CD4-positive, alpha-beta T cell (primary cell): ENCODE measurements around the gene ALK. TPM values are rescaled to one million over a fixed set of nuclear protein-coding genes. Genes with fewer than 3 reads are reported as not detected.

Experiments used
- ATAC-seq: fragments of 200-7000 bp; cut with Tn5 transposase; one replicate; pipeline ENCODE4 v1.10.0; 2022; ENCODE audit warnings: mild to moderate bottlenecking; ENCODE audit not compliant: poor library complexity
- CTCF ChIA-PET: fragments of 350-600 bp; sonication (Branson Sonifier 250); formaldehyde crosslinking; loops from one replicate; lab custom pipeline; 2021; ENCODE audit warnings: antibody characterized with exemption, inconsistent platforms; lab: Charles Lee
- POLR2A ChIA-PET: fragments of 350-600 bp; sonication (Branson Sonifier 250); formaldehyde crosslinking; loops from one replicate; lab custom pipeline; 2021; ENCODE audit warnings: antibody characterized with exemption, inconsistent platforms; lab: Charles Lee
- DNase-seq, 14 experiments: peaks; one replicate each; pipeline ENCODE4 v3.0.0-alpha.2; 2013 to 2020; ENCODE audit warnings: mixed read lengths in 2 of 14
- H3K27ac ChIP-seq, 2 donors: one replicate each; pipeline versions ENCODE4 v1.5.1 to v1.7.0; 2013; ENCODE audit warnings: low read length in 2 of 2, low read depth in 1 of 2, mild to moderate bottlenecking in 1 of 2
- H3K27me3 ChIP-seq, 2 experiments: 1 replicate in 1 of 2; 2 replicates in 1 of 2; pipeline versions ENCODE4 v1.6.1 to v1.7.0; 2013; ENCODE audit warnings: low read length in 2 of 2, control low read depth in 1 of 2, mild to moderate bottlenecking in 1 of 2, moderate library complexity in 1 of 2; ENCODE audit not compliant: insufficient read depth in 2 of 2, control insufficient read depth in 1 of 2
- H3K36me3 ChIP-seq: one replicate; pipeline ENCODE4 v1.6.1; 2013; ENCODE audit warnings: low read length, control low read depth; ENCODE audit not compliant: insufficient read depth
- H3K4me1 ChIP-seq: one replicate; pipeline ENCODE4 v1.6.1; 2013; ENCODE audit warnings: low read length, control low read depth; ENCODE audit not compliant: insufficient read depth
- H3K4me3 ChIP-seq: one replicate; pipeline ENCODE4 v1.5.1; 2013; ENCODE audit warnings: mild to moderate bottlenecking, low read length, moderate library complexity
- H3K9me3 ChIP-seq, 2 experiments: 1 replicate in 1 of 2; 2 replicates in 1 of 2; pipeline versions ENCODE4 v1.6.1 to v1.7.0; 2013; ENCODE audit warnings: low read length in 2 of 2, mild to moderate bottlenecking in 2 of 2, control low read depth in 1 of 2, moderate library complexity in 1 of 2; ENCODE audit not compliant: control insufficient read depth in 1 of 2, insufficient read depth in 1 of 2
- H3K27ac Mint-ChIP-seq: one replicate; pipeline ENCODE4 v1.8.0; 2020; ENCODE audit warnings: mixed read lengths
- H3K27me3 Mint-ChIP-seq: one replicate; pipeline ENCODE4 v1.8.0; 2021; ENCODE audit warnings: mixed read lengths
- H3K36me3 Mint-ChIP-seq: one replicate; pipeline ENCODE4 v1.8.0; 2021; ENCODE audit warnings: low read depth, mixed read lengths
- H3K4me1 Mint-ChIP-seq: one replicate; pipeline ENCODE4 v1.8.0; 2021; ENCODE audit warnings: low read depth, mixed read lengths
- H3K4me3 Mint-ChIP-seq: one replicate; pipeline ENCODE4 v1.8.0; 2020; ENCODE audit warnings: mild to moderate bottlenecking, mixed read lengths
- H3K9me3 Mint-ChIP-seq: one replicate; pipeline ENCODE4 v1.8.0; 2020; ENCODE audit warnings: mixed read lengths
- CTCF ChIP-seq: fragments of 200-600 bp; IDR thresholded peaks from one replicate; pipeline ENCODE4 v1.8.0; 2022; ENCODE audit warnings: antibody characterized with exemption, mild to moderate bottlenecking
- intact Hi-C, 2 experiments: fragments of 100-400 bp; cut with DNase I in 1 of 2; cut with micrococcal nuclease in 1 of 2; formaldehyde crosslinking; loops; one replicate each; pipeline versions ENCODE4 v1.15.1 to v1.9.0; 2023 to 2025; cut with DNase I, micrococcal nuclease
- total RNA-seq, 174 experiments: library from RNA in 2 of 174; stranded (reverse) in 2 of 174; gene quantifications; one replicate each; pipeline ENCODE4 v1.2.3 and lab custom pipeline; 2021 to 2026

ALK gene
- total RNA-seq, 2 experiments from 2014 or later: not detected

GRCh38 chr2:29755829-29756228, 165.6 kb downstream of the ALK start:
- H3K9me3 Mint-ChIP-seq: no peaks in the 10 kb centered on the region
- ChIA-PET POLR2A (no interaction called here), CTCF (no interaction called here)
- Histone ChIP-seq H3K27me3 (peaks cover 0 to 5% of the 10 kb centered on the region in 2 experiments), H3K36me3 (no peaks in the 10 kb centered on the region), H3K9me3 (no peaks in the 10 kb centered on the region), H3K27ac (no peak overlapping the region), H3K4me3 (no peak overlapping the region), H3K4me1 (no peaks in the 10 kb centered on the region)
- ATAC-seq (no peak), DNase-seq (no peak)
- H3K36me3 Mint-ChIP-seq: no peaks in the 10 kb centered on the region
- H3K4me3 Mint-ChIP-seq: no peak overlapping the region
- no peaks in the 10 kb centered on the region for H3K4me1 Mint-ChIP-seq
- H3K27ac Mint-ChIP-seq: no peak overlapping the region
- TF ChIP-seq CTCF: no peak
- intact Hi-C loops: no loop called here
- H3K27me3 Mint-ChIP-seq: no peaks in the 10 kb centered on the region

GRCh38 chr2:29755233-29755632, 166.2 kb downstream of the ALK start:
- Mint-ChIP-seq H3K27me3 (no peaks in the 10 kb centered on the region), H3K4me3 (no peak overlapping the region), H3K27ac (no peak overlapping the region), H3K36me3 (no peaks in the 10 kb centered on the region), H3K9me3 (no peaks in the 10 kb centered on the region), H3K4me1 (no peaks in the 10 kb centered on the region)
- H3K27me3 ChIP-seq: peaks cover 0 to 5% of the 10 kb centered on the region in 2 experiments
- no peaks in the 10 kb centered on the region for H3K9me3 ChIP-seq
- ChIA-PET CTCF (no interaction called here), POLR2A (no interaction called here)
- no peaks in the 10 kb centered on the region for H3K36me3 ChIP-seq
- no peak overlapping the region for H3K27ac ChIP-seq
- DNase-seq (no peak), ATAC-seq (no peak)
- H3K4me1 ChIP-seq: no peaks in the 10 kb centered on the region
- TF ChIP-seq CTCF: no peak
- H3K4me3 ChIP-seq: no peak overlapping the region
- intact Hi-C loops: no loop called here

- Histone ChIP-seq H3K9me3 (no peaks in the 10 kb centered on the region), H3K36me3 (no peaks in the 10 kb centered on the region), H3K27me3 (peaks cover 0 to 5% of the 10 kb centered on the region in 2 experiments), H3K4me1 (no peaks in the 10 kb centered on the region), H3K4me3 (no peak overlapping the region), H3K27ac (no peak overlapping the region)
- intact Hi-C loops: no loop called here
- ATAC-seq (no peak), DNase-seq (no peak)
- Mint-ChIP-seq H3K9me3 (no peaks in the 10 kb centered on the region), H3K4me3 (no peak overlapping the region), H3K27me3 (no peaks in the 10 kb centered on the region), H3K4me1 (no peaks in the 10 kb centered on the region), H3K27ac (no peak overlapping the region), H3K36me3 (no peaks in the 10 kb centered on the region)
- ChIA-PET POLR2A (no interaction called here), CTCF (no interaction called here)
- TF ChIP-seq CTCF: no peak
Observed at GRCh38 chr2:29753671-29754444, 167.5 kb downstream of the ALK start.
